Activated T-cell treated with anti-CD3 and anti-CD28 coated beads, Interleukin-2, amount 50 U/mL, for 72 hours (primary cell): ENCODE measurements around the gene ULK4. TPM values are rescaled to one million over a fixed set of nuclear protein-coding genes. Genes with fewer than 3 reads are reported as not detected.
A peak's percentile ranks its signal among the peaks of the same experiment; 100 is the strongest.

ENCODE experiments used
- ATAC-seq, 2 donors: fragments of 150-1000 bp; cut with Tn5 transposase; replicated peaks in 1 of 2; 2 replicates each; pipeline ENCODE4 v1.10.0; 2021; ENCODE audit warnings: moderate library complexity in 2 of 2, mild to moderate bottlenecking in 1 of 2
- DNase-seq, 2 donors: peaks; one replicate each; pipeline ENCODE4 v3.0.0; 2021 to 2022; ENCODE audit warnings: mixed read lengths in 1 of 2
- H3K27ac Mint-ChIP-seq: one replicate; pipeline ENCODE4 v1.8.0; 2022; ENCODE audit warnings: mild to moderate bottlenecking, moderate library complexity, mixed read lengths
- H3K27me3 Mint-ChIP-seq: one replicate; pipeline ENCODE4 v1.8.0; 2022; ENCODE audit warnings: low read depth, mixed read lengths
- H3K36me3 Mint-ChIP-seq, 2 donors: one replicate each; pipeline ENCODE4 v1.8.0; 2022; ENCODE audit warnings: mixed read lengths in 2 of 2, mild to moderate bottlenecking in 1 of 2; ENCODE audit not compliant: insufficient read depth in 2 of 2
- H3K4me1 Mint-ChIP-seq: one replicate; pipeline ENCODE4 v1.8.0; 2022; ENCODE audit warnings: low read depth, mixed read lengths
- H3K4me3 Mint-ChIP-seq, 2 donors: one replicate each; pipeline ENCODE4 v1.8.0; 2022; ENCODE audit warnings: mild to moderate bottlenecking in 2 of 2, mixed read lengths in 2 of 2, moderate library complexity in 2 of 2
- H3K9me3 Mint-ChIP-seq, 2 donors: one replicate each; pipeline ENCODE4 v1.8.0; 2022; ENCODE audit warnings: mixed read lengths in 2 of 2
- total RNA-seq, 2 donors: library from RNA; stranded (reverse); gene quantifications; one replicate each; pipeline ENCODE4 v1.2.3, GENCODE V29; 2022

The ULK4 gene
- total RNA-seq, 2 donors from 2014 or later: 8.0 to 11.1 TPM

- DNase-seq (no peak), ATAC-seq (no peak)
- Mint-ChIP-seq H3K9me3 (no peaks in the 10 kb centered on the region), H3K36me3 (peaks cover 7 to 17% of the 10 kb centered on the region in 2 donors), H3K27ac (peak overlapping the region; percentile 93), H3K4me1 (peaks cover 57% of the 10 kb centered on the region), H3K4me3 (peak overlapping the region in 1 of 2 donors; percentile 48), H3K27me3 (no peaks in the 10 kb centered on the region)
These were observed 740.8 kb downstream of the ULK4 start for GRCh38 chr3:41220906-41221677.

GRCh38 chr3:41219424-41219823, 742.5 kb downstream of the ULK4 start:
- Mint-ChIP-seq H3K27me3 (no peaks in the 10 kb centered on the region), H3K36me3 (peaks cover 3 to 6% of the 10 kb centered on the region in 2 donors), H3K27ac (peak overlapping the region; percentile 70), H3K9me3 (no peaks in the 10 kb centered on the region), H3K4me1 (peaks cover 67% of the 10 kb centered on the region), H3K4me3 (peak overlapping the region in 1 of 2 donors; percentile 63)
- no peak for ATAC-seq
- no peak for DNase-seq

- peak in 1 of 2 donors; percentile 28 for ATAC-seq
- H3K4me1 Mint-ChIP-seq: peaks cover 82% of the 10 kb centered on the region
- no peaks in the 10 kb centered on the region for H3K27me3 Mint-ChIP-seq
- H3K27ac Mint-ChIP-seq: peak overlapping the region; percentile 95
- H3K4me3 Mint-ChIP-seq: peak overlapping the region in 1 of 2 donors; percentile 21
- no peaks in the 10 kb centered on the region for H3K9me3 Mint-ChIP-seq
- no peak for DNase-seq
- peaks cover 0 to 2% of the 10 kb centered on the region in 2 donors for H3K36me3 Mint-ChIP-seq
These were observed 744.9 kb downstream of the ULK4 start for GRCh38 chr3:41216993-41217392.

GRCh38 chr3:41216422-41216821, 745.5 kb downstream of the ULK4 start:
- Mint-ChIP-seq H3K27me3 (no peaks in the 10 kb centered on the region), H3K27ac (no peak overlapping the region), H3K4me1 (peaks cover 82% of the 10 kb centered on the region), H3K4me3 (no peak overlapping the region), H3K36me3 (no peaks in the 10 kb centered on the region), H3K9me3 (no peaks in the 10 kb centered on the region)
- ATAC-seq: no peak
- DNase-seq: no peak

GRCh38 chr3:41213588-41213987, 748.3 kb downstream of the ULK4 start:
- DNase-seq (no peak), ATAC-seq (no peak)
- peaks cover 3 to 4% of the 10 kb centered on the region in 2 donors for H3K9me3 Mint-ChIP-seq
- H3K36me3 Mint-ChIP-seq: peaks cover 4 to 10% of the 10 kb centered on the region in 2 donors
- H3K4me3 Mint-ChIP-seq: peak overlapping the region in 1 of 2 donors; percentile 69
- peak overlapping the region; percentile 84 for H3K27ac Mint-ChIP-seq
- no peaks in the 10 kb centered on the region for H3K27me3 Mint-ChIP-seq
- peaks cover 75% of the 10 kb centered on the region for H3K4me1 Mint-ChIP-seq

- peak overlapping the region; percentile 84 for H3K27ac Mint-ChIP-seq
- H3K36me3 Mint-ChIP-seq: peaks cover 4 to 11% of the 10 kb centered on the region in 2 donors
- peaks cover 77% of the 10 kb centered on the region for H3K4me1 Mint-ChIP-seq
- H3K9me3 Mint-ChIP-seq: peaks cover 3 to 7% of the 10 kb centered on the region in 2 donors
- DNase-seq (no peak), ATAC-seq (no peak)
- H3K27me3 Mint-ChIP-seq: no peaks in the 10 kb centered on the region
- H3K4me3 Mint-ChIP-seq: no peak overlapping the region
These were observed 749.8 kb downstream of the ULK4 start for GRCh38 chr3:41212088-41212487.

GRCh38 chr3:41210966-41211365, 750.9 kb downstream of the ULK4 start:
- Mint-ChIP-seq H3K36me3 (peaks cover 4 to 11% of the 10 kb centered on the region in 2 donors), H3K4me3 (no peak overlapping the region), H3K9me3 (peaks cover 3 to 7% of the 10 kb centered on the region in 2 donors), H3K4me1 (peaks cover 77% of the 10 kb centered on the region), H3K27me3 (no peaks in the 10 kb centered on the region), H3K27ac (no peak overlapping the region)
- DNase-seq: no peak
- no peak for ATAC-seq

- ATAC-seq: no peak
- H3K4me1 Mint-ChIP-seq: peaks cover 79% of the 10 kb centered on the region
- H3K27ac Mint-ChIP-seq: no peak overlapping the region
- peaks cover 4 to 13% of the 10 kb centered on the region in 2 donors for H3K36me3 Mint-ChIP-seq
- H3K4me3 Mint-ChIP-seq: no peak overlapping the region
- no peak for DNase-seq
- no peaks in the 10 kb centered on the region for H3K27me3 Mint-ChIP-seq
- peaks cover 3 to 7% of the 10 kb centered on the region in 2 donors for H3K9me3 Mint-ChIP-seq
These were observed 752.3 kb downstream of the ULK4 start for GRCh38 chr3:41209646-41210045.

GRCh38 chr3:41208507-41209220, 753.2 kb downstream of the ULK4 start:
- peaks cover 82% of the 10 kb centered on the region for H3K4me1 Mint-ChIP-seq
- no peaks in the 10 kb centered on the region for H3K27me3 Mint-ChIP-seq
- peaks cover 4 to 13% of the 10 kb centered on the region in 2 donors for H3K36me3 Mint-ChIP-seq
- H3K27ac Mint-ChIP-seq: peak overlapping the region; percentile 55
- peaks cover 3 to 7% of the 10 kb centered on the region in 2 donors for H3K9me3 Mint-ChIP-seq
- DNase-seq (no peak), ATAC-seq (no peak)
- H3K4me3 Mint-ChIP-seq: peak overlapping the region in 1 of 2 donors; percentile 22

GRCh38 chr3:41207355-41207754, 754.5 kb downstream of the ULK4 start:
- ATAC-seq (no peak), DNase-seq (no peak)
- Mint-ChIP-seq H3K9me3 (peaks cover 3 to 7% of the 10 kb centered on the region in 2 donors), H3K27ac (no peak overlapping the region), H3K4me1 (peaks cover 82% of the 10 kb centered on the region), H3K27me3 (no peaks in the 10 kb centered on the region), H3K36me3 (peaks cover 4 to 13% of the 10 kb centered on the region in 2 donors), H3K4me3 (peak overlapping the region in 1 of 2 donors; percentile 2)

- DNase-seq (no peak), ATAC-seq (no peak)
- Mint-ChIP-seq H3K4me3 (no peak overlapping the region), H3K27me3 (no peaks in the 10 kb centered on the region), H3K4me1 (peaks cover 88% of the 10 kb centered on the region), H3K36me3 (peaks cover 7 to 13% of the 10 kb centered on the region in 2 donors), H3K9me3 (peaks cover 3 to 7% of the 10 kb centered on the region in 2 donors), H3K27ac (no peak overlapping the region)
These were observed 756.3 kb downstream of the ULK4 start for GRCh38 chr3:41205591-41205990.

GRCh38 chr3:41204369-41204768, 757.5 kb downstream of the ULK4 start:
- H3K9me3 Mint-ChIP-seq: peaks cover 1 to 7% of the 10 kb centered on the region in 2 donors
- no peak for ATAC-seq
- H3K27ac Mint-ChIP-seq: no peak overlapping the region
- H3K4me1 Mint-ChIP-seq: peaks cover 87% of the 10 kb centered on the region
- peak overlapping the region; percentile 8 to 71 for H3K4me3 Mint-ChIP-seq
- peaks cover 10 to 14% of the 10 kb centered on the region in 2 donors for H3K36me3 Mint-ChIP-seq
- H3K27me3 Mint-ChIP-seq: no peaks in the 10 kb centered on the region
- no peak for DNase-seq

GRCh38 chr3:41202834-41203345, 759.0 kb downstream of the ULK4 start:
- H3K4me3 Mint-ChIP-seq: peak overlapping the region; percentile 85 to 90
- ATAC-seq (no peak), DNase-seq (no peak)
- no peaks in the 10 kb centered on the region for H3K27me3 Mint-ChIP-seq
- H3K9me3 Mint-ChIP-seq: no peaks in the 10 kb centered on the region
- H3K27ac Mint-ChIP-seq: peak overlapping the region; percentile 76
- H3K36me3 Mint-ChIP-seq: peaks cover 8% of the 10 kb centered on the region in 2 donors
- peaks cover 72% of the 10 kb centered on the region for H3K4me1 Mint-ChIP-seq
